CD4-positive, alpha-beta T cell treated with Interleukin-4 for 1 hour (primary cell): ENCODE data around the gene MMP14.

Experiments
- DNase-seq, 2 donors: peaks; one replicate each; pipeline ENCODE4 v3.0.0-alpha.2; 2020 to 2022

Gene MMP14

GRCh38 chr14:22884738-22885523, 48.5 kb downstream of the MMP14 start:
- no peak for DNase-seq

GRCh38 chr14:22885975-22886374, 49.6 kb downstream of the MMP14 start:
- DNase-seq: no peak

- peak; percentile 80 to 87 for DNase-seq
Observed at GRCh38 chr14:22886500-22887259, 50.3 kb downstream of the MMP14 start.

- peak; percentile 62 to 74 for DNase-seq
Observed at GRCh38 chr14:22887260-22887989, 51.0 kb downstream of the MMP14 start.

GRCh38 chr14:22887990-22888378, 51.6 kb downstream of the MMP14 start:
- peak in 1 of 2 donors; percentile 67 for DNase-seq

GRCh38 chr14:22888662-22889061, 52.3 kb downstream of the MMP14 start:
- peak; percentile 30 to 38 for DNase-seq

- no peak for DNase-seq
Observed at GRCh38 chr14:22890416-22890815, 54.0 kb downstream of the MMP14 start.

GRCh38 chr14:22892488-22892887, 56.1 kb downstream of the MMP14 start:
- DNase-seq: no peak

DNA sequence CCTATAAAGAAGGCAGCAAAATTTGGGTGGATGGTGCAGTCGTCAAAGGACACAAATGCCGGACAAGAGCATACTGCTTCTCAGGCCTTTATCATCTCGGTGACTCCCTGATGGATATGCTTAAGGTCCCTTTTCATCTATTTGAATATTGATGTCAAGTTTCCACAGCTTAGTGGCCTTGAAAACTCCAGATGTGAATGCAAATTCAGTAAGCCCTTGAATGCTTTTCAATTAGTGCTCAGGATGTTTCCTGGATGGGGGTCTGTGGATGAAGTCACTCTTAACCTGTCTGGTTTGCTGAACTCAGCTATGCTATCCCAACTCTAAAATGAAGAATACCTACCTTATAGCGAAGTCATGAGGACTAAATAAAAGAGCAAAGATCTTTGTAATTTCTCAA, 57.3 kb downstream of the MMP14 start:
- DNase-seq: no peak

- no peak for DNase-seq
Observed at GRCh38 chr14:22895402-22895801, 59.0 kb downstream of the MMP14 start.

- no peak for DNase-seq
Observed at GRCh38 chr14:22896356-22896755, 60.0 kb downstream of the MMP14 start.

DNA sequence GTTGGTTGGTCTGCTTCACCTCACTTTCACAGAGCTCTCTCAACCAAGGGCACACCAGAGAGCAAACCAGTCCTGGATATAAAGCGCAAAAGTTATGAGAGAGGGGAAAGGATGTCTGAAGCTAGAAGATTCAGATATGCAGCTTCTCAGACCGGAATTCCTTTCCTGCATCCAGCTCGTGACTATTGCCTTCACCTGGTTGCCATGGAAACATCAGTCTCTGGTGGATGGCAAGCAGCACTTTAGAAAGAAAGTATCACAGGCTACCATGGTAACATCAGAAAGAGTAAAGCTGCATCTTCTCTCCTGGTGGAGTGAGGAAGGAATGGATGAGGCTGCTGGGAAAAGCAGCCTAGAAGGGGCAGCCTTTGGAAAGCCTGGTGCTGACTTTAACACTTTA, 60.4 kb downstream of the MMP14 start:
- DNase-seq: no peak

DNA sequence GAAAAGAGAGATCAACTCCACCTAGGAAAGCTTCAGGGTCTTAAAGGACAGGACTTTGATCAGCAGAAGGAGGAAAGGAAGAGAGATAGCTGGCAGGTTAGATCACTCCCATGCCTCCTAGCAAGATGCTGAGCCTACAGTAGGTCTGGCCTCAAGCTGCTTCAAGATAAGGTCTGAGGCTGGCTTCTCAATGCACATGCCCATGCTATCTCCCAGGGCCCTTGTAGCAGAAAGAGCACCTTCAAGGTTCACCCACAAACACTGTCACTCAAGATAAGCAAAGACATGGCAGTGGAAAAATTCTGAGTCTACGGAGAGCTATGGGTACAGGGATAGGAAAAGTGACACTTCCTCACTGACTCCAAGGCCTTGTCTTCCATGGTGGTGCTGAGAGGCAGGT, 61.0 kb downstream of the MMP14 start:
- no peak for DNase-seq
